IMR-90 (cell line): ENCODE measurements around the gene NKAIN2. TPM values are rescaled to one million over a fixed set of nuclear protein-coding genes. Genes with fewer than 3 reads are reported as not detected.

Experiments used
- ATAC-seq: fragments of 200-7000 bp; cut with Tn5 transposase; 2 replicates; pipeline ENCODE4 v1.9.1; 2020; ENCODE audit warnings: low read depth, mild to moderate bottlenecking, moderate library complexity
- BruUV-seq: library from RNA; stranded (reverse); fragments of 400-500 nt; replicated peaks from 2 replicates; lab custom pipeline; 2021; lab: Mats Ljungman, UMichigan
- CTCF ChIA-PET: fragments of 300-600 bp; formaldehyde crosslinking; extraction: SDS; loops from one replicate; lab custom pipeline; 2021; ENCODE audit warnings: antibody characterized with exemption; lab: Yijun Ruan, JAX
- POLR2A ChIA-PET: fragments of 300-600 bp; sonication (Branson Sonifier 250); formaldehyde crosslinking; loops from one replicate; lab custom pipeline; 2022; ENCODE audit warnings: antibody characterized with exemption; ENCODE audit not compliant: unreplicated experiment; lab: Charles Lee
- DNase-seq: peaks from one replicate; pipeline ENCODE4 v3.0.0; 2013
- H2AFZ ChIP-seq: replicated peaks from 2 replicates; pipeline ENCODE3; 2013; ENCODE audit warnings: low read length, mild to moderate bottlenecking; ENCODE audit not compliant: poor library complexity
- H2AK5ac ChIP-seq: 2 replicates; pipeline ENCODE4 v1.6.1; 2013; ENCODE audit warnings: low read depth, low read length, inconsistent platforms
- H2AK9ac ChIP-seq: replicated peaks from 2 replicates; pipeline ENCODE3; 2013; ENCODE audit warnings: mild to moderate bottlenecking, low read depth, low read length, moderate library complexity; ENCODE audit not compliant: poor library complexity
- H2BK120ac ChIP-seq: 2 replicates; pipeline ENCODE4 v1.6.1; 2013; ENCODE audit warnings: low read depth, low read length, inconsistent platforms
- H2BK15ac ChIP-seq: 3 replicates; pipeline ENCODE4 v1.6.1; 2013; ENCODE audit warnings: low read depth, low read length, inconsistent platforms
- H2BK20ac ChIP-seq: 2 replicates; pipeline ENCODE4 v1.6.1; 2013; ENCODE audit warnings: low read depth, mild to moderate bottlenecking, inconsistent platforms, low read length, moderate library complexity
- H2BK5ac ChIP-seq: 2 replicates; pipeline ENCODE4 v1.6.1; 2013; ENCODE audit warnings: mild to moderate bottlenecking, low read depth, low read length, inconsistent platforms; ENCODE audit not compliant: poor library complexity, severe bottlenecking
- H3K14ac ChIP-seq: replicated peaks from 2 replicates; pipeline ENCODE4 v1.6.1; 2013; ENCODE audit warnings: low read depth, low read length, inconsistent platforms
- H3K18ac ChIP-seq: 2 replicates; pipeline ENCODE4 v1.6.1; 2013; ENCODE audit warnings: low read depth, low read length, control low read depth
- H3K23ac ChIP-seq: 2 replicates; pipeline ENCODE4 v1.6.1; 2013; ENCODE audit warnings: low read depth, low read length, inconsistent platforms
- H3K27ac ChIP-seq: 2 replicates; pipeline ENCODE4 v1.5.1; 2013; ENCODE audit warnings: mild to moderate bottlenecking, control low read depth, low read length; ENCODE audit not compliant: insufficient read depth
- H3K27me3 ChIP-seq: 2 replicates; pipeline ENCODE4 v1.6.1; 2013; ENCODE audit warnings: low read length; ENCODE audit not compliant: control insufficient read depth, insufficient read depth
- H3K36me3 ChIP-seq: 2 replicates; pipeline ENCODE4 v1.6.1; 2013; ENCODE audit warnings: low read length, mixed read lengths; ENCODE audit not compliant: control insufficient read depth, insufficient read depth
- H3K4ac ChIP-seq: 2 replicates; pipeline ENCODE4 v1.6.1; 2013; ENCODE audit warnings: low read depth, low read length, inconsistent platforms
- H3K4me1 ChIP-seq: 2 replicates; pipeline ENCODE4 v1.6.1; 2013; ENCODE audit warnings: low read length, mixed read lengths; ENCODE audit not compliant: control insufficient read depth, insufficient read depth
- H3K4me2 ChIP-seq: 2 replicates; pipeline ENCODE4 v1.6.1; 2013; ENCODE audit warnings: low read depth, mild to moderate bottlenecking, control low read depth, low read length, moderate library complexity
- H3K4me3 ChIP-seq: 2 replicates; pipeline ENCODE4 v1.5.1; 2013; ENCODE audit warnings: low read depth, mild to moderate bottlenecking, control low read depth, low read length, moderate library complexity; ENCODE audit not compliant: insufficient read depth
- H3K56ac ChIP-seq: 2 replicates; pipeline ENCODE4 v1.6.1; 2013; ENCODE audit warnings: low read length, inconsistent platforms; ENCODE audit not compliant: insufficient read depth; ENCODE audit errors: extremely low read depth
- H3K79me1 ChIP-seq, 2 experiments: 2 replicates each; pipeline ENCODE4 v1.6.1; 2013; ENCODE audit warnings: low read length in 2 of 2, inconsistent platforms in 1 of 2, low read depth in 1 of 2
- H3K9ac ChIP-seq: 2 replicates; pipeline ENCODE4 v1.6.1; 2013; ENCODE audit warnings: low read depth, low read length, control low read depth
- H3K9me1 ChIP-seq: 2 replicates; pipeline ENCODE4 v1.6.1; 2013; ENCODE audit warnings: low read length, inconsistent platforms; ENCODE audit not compliant: insufficient read depth
- H3K9me3 ChIP-seq: 2 replicates; pipeline ENCODE4 v1.6.1; 2013; ENCODE audit warnings: low read length; ENCODE audit not compliant: control insufficient read depth, insufficient read depth
- H4K20me1 ChIP-seq: 2 replicates; pipeline ENCODE4 v1.6.1; 2013; ENCODE audit warnings: low read length, inconsistent platforms; ENCODE audit not compliant: insufficient read depth
- H4K5ac ChIP-seq: 2 replicates; pipeline ENCODE4 v1.6.1; 2013; ENCODE audit warnings: mild to moderate bottlenecking, low read depth, low read length, control low read depth
- H4K8ac ChIP-seq, 2 experiments: 2 replicates each; pipeline ENCODE4 v1.6.1; 2013; ENCODE audit warnings: low read depth in 2 of 2, low read length in 2 of 2, control low read depth in 1 of 2, inconsistent platforms in 1 of 2
- H4K91ac ChIP-seq: 2 replicates; pipeline ENCODE4 v1.6.1; 2013; ENCODE audit warnings: low read depth, low read length, inconsistent platforms; ENCODE audit not compliant: insufficient read depth
- CHD1 ChIP-seq: IDR thresholded peaks from 2 replicates; pipeline ENCODE4 v1.6.1; 2012; ENCODE audit warnings: low read depth, low read length, improper control_type of control experiment
- CTCF ChIP-seq: conservative IDR thresholded peaks from 2 replicates; pipeline ENCODE4 v1.5.1; 2012; ENCODE audit warnings: mild to moderate bottlenecking, low read depth, low read length, improper control_type of control experiment
- MAFK ChIP-seq: IDR thresholded peaks from 2 replicates; pipeline ENCODE4 v1.6.1; 2012; ENCODE audit warnings: low read depth, low read length, improper control_type of control experiment
- MAZ ChIP-seq: IDR thresholded peaks from 2 replicates; pipeline ENCODE4 v1.6.1; 2012; ENCODE audit warnings: low read depth, mild to moderate bottlenecking, low read length, improper control_type of control experiment, moderate library complexity, borderline replicate concordance
- MXI1 ChIP-seq: IDR thresholded peaks from 2 replicates; pipeline ENCODE4 v1.6.1; 2012; ENCODE audit warnings: low read depth, mild to moderate bottlenecking, low read length, moderate library complexity, borderline replicate concordance
- NFE2L2 ChIP-seq: fragments of 150-350 bp; IDR thresholded peaks from 2 replicates; pipeline ENCODE4 v1.6.1; 2016; ENCODE audit warnings: low read depth, mild to moderate bottlenecking, low read length
- RAD21 ChIP-seq: IDR thresholded peaks from 2 replicates; pipeline ENCODE4 v1.6.1; 2012; ENCODE audit warnings: low read length, improper control_type of control experiment
- RFX5 ChIP-seq: IDR thresholded peaks from 2 replicates; pipeline ENCODE4 v1.8.0; 2012; ENCODE audit warnings: low read depth, mild to moderate bottlenecking, low read length, moderate library complexity
- SMC3 ChIP-seq: fragments of 150-350 bp; IDR thresholded peaks from 2 replicates; pipeline ENCODE4 v1.6.1; 2016; ENCODE audit warnings: low read depth, mild to moderate bottlenecking, antibody characterized with exemption, low read length, moderate library complexity
- USF2 ChIP-seq: fragments of 150-350 bp; IDR thresholded peaks from 2 replicates; pipeline ENCODE4 v1.6.1; 2017; ENCODE audit warnings: mild to moderate bottlenecking, antibody characterized with exemption, low read length, low read depth
- dilution Hi-C: fragments of 300-500 bp; cut with HindIII; formaldehyde crosslinking; loops from one replicate; pipeline ENCODE4 v1.14.3; 2018; ENCODE audit warnings: low sequenced_read_pairs; ENCODE audit not compliant: unreplicated experiment
- in situ Hi-C: fragments of 300-500 bp; cut with MboI; formaldehyde crosslinking; loops from 3 replicates; pipeline ENCODE4 v1.14.3; 2019; ENCODE audit warnings: low sequenced_read_pairs, inconsistent platforms, mixed read lengths
- intact Hi-C: fragments of 100-400 bp; cut with micrococcal nuclease; formaldehyde crosslinking; loops from 2 replicates; pipeline ENCODE4 v1.10.0; 2022
- polyA plus RNA-seq, 3 experiments: library from polyadenylated mRNA; depleted of rRNA; stranded (reverse); fragments of >200 nt; gene quantifications; 2 replicates each; pipeline ENCODE4 v1.2.3, GENCODE V29; 2012; ENCODE audit warnings: low replicate concordance in 1 of 3
- total RNA-seq: library from RNA; depleted of rRNA; stranded (reverse); fragments of >200 nt; gene quantifications from 2 replicates; pipeline ENCODE4 v1.2.3, GENCODE V29; 2012

The NKAIN2 gene
- total and polyA plus RNA-seq, 2 of the 4 experiments (the other 2 are of a cell fraction): not detected

GRCh38 chr6:124757560-124757959 lies 953.9 kb downstream of the NKAIN2 start:
- in situ Hi-C loops (no loop called here), dilution Hi-C loops (no loop called here), intact Hi-C loops (no loop called here)
- Histone ChIP-seq H3K4ac (no peak overlapping the region), H3K27me3 (no peaks in the 10 kb centered on the region), H4K8ac (no peak overlapping the region), H3K18ac (no peak overlapping the region), H3K79me1 (no peaks in the 10 kb centered on the region), H2BK20ac (no peak overlapping the region), H3K4me1 (no peaks in the 10 kb centered on the region), H3K9ac (no peak overlapping the region), H2AK5ac (no peak overlapping the region), H2AFZ (no peak overlapping the region), H4K5ac (no peak overlapping the region), H2BK15ac (no peak overlapping the region), H3K27ac (no peak overlapping the region), H3K9me3 (no peaks in the 10 kb centered on the region), H2BK5ac (no peak overlapping the region), H3K23ac (no peak overlapping the region), H3K56ac (no peak overlapping the region), H2AK9ac (no peak overlapping the region), H2BK120ac (no peak overlapping the region), H4K20me1 (no peaks in the 10 kb centered on the region), H3K9me1 (no peaks in the 10 kb centered on the region), H4K91ac (no peak overlapping the region), H3K14ac (no peak overlapping the region), H3K4me2 (no peak overlapping the region), H3K4me3 (no peak overlapping the region), H3K36me3 (no peaks in the 10 kb centered on the region)
- ChIA-PET CTCF (no interaction called here), POLR2A (no interaction called here)
- DNase-seq: no peak
- TF ChIP-seq CTCF (no peak), USF2 (no peak), NFE2L2 (no peak), CHD1 (no peak), MXI1 (no peak), SMC3 (no peak), RAD21 (no peak), RFX5 (no peak), MAZ (no peak), MAFK (no peak)
- no peak for ATAC-seq
- BruUV-seq: no TSS peak
